Measurements from ENCODE around the gene PGAM2.

Gene PGAM2

GRCh38 chr7:44085546-44085945 is 20.2 kb upstream of the PGAM2 start:
- TF ChIP-seq CTCF (IDR thresholded peaks at IDR 0.05; ENCODE audit: insufficient read depth, low read length, poor library complexity, severe bottlenecking): peak; percentile 37
- Histone ChIP-seq H3K4me3 (replicated peaks; ENCODE audit: low read depth, low read length) (no peak overlapping the region), H3K27me3 (replicated peaks; ENCODE audit: control insufficient read depth, insufficient read depth, low read length) (no peaks in the 10 kb centered on the region), H3K36me3 (ENCODE audit: control insufficient read depth, insufficient read depth, low read length) (peaks cover 2% of the 10 kb centered on the region)
- no peak for DNase-seq (ENCODE audit: extremely low read depth, insufficient read length)

- H3K36me3 ChIP-seq (ENCODE audit: control insufficient read depth, insufficient read depth, low read length): peaks cover 11% of the 10 kb centered on the region
- DNase-seq (ENCODE audit: extremely low read depth, insufficient read length): no peak
- H3K4me3 ChIP-seq (replicated peaks; ENCODE audit: low read depth, low read length): no peak overlapping the region
- TF ChIP-seq CTCF (IDR thresholded peaks at IDR 0.05; ENCODE audit: insufficient read depth, low read length, poor library complexity, severe bottlenecking): no peak
- H3K27me3 ChIP-seq (replicated peaks; ENCODE audit: control insufficient read depth, insufficient read depth, low read length): no peaks in the 10 kb centered on the region
These were observed 19.3 kb upstream of the PGAM2 start for GRCh38 chr7:44084701-44085100.

GRCh38 chr7:44083796-44084195 is 18.4 kb upstream of the PGAM2 start:
- no peak for DNase-seq (ENCODE audit: extremely low read depth, insufficient read length)
- Histone ChIP-seq H3K4me3 (replicated peaks; ENCODE audit: low read depth, low read length) (no peak overlapping the region), H3K36me3 (ENCODE audit: control insufficient read depth, insufficient read depth, low read length) (peaks cover 18% of the 10 kb centered on the region), H3K27me3 (replicated peaks; ENCODE audit: control insufficient read depth, insufficient read depth, low read length) (no peaks in the 10 kb centered on the region)
- no peak for TF ChIP-seq CTCF (IDR thresholded peaks at IDR 0.05; ENCODE audit: insufficient read depth, low read length, poor library complexity, severe bottlenecking)

GRCh38 chr7:44082541-44083207 is 17.3 kb upstream of the PGAM2 start:
- no peak for TF ChIP-seq CTCF (IDR thresholded peaks at IDR 0.05; ENCODE audit: insufficient read depth, low read length, poor library complexity, severe bottlenecking)
- no peaks in the 10 kb centered on the region for H3K27me3 ChIP-seq (replicated peaks; ENCODE audit: control insufficient read depth, insufficient read depth, low read length)
- peak overlapping the region; percentile 74 for H3K4me3 ChIP-seq (replicated peaks; ENCODE audit: low read depth, low read length)
- no peak for DNase-seq (ENCODE audit: extremely low read depth, insufficient read length)
- H3K36me3 ChIP-seq (ENCODE audit: control insufficient read depth, insufficient read depth, low read length): peaks cover 26% of the 10 kb centered on the region

GRCh38 chr7:44081266-44081748 is 15.9 kb upstream of the PGAM2 start:
- peak; percentile 68 for DNase-seq (ENCODE audit: extremely low read depth, insufficient read length)
- Histone ChIP-seq H3K36me3 (ENCODE audit: control insufficient read depth, insufficient read depth, low read length) (peaks cover 30% of the 10 kb centered on the region), H3K4me3 (replicated peaks; ENCODE audit: low read depth, low read length) (peak overlapping the region; percentile 94), H3K27me3 (replicated peaks; ENCODE audit: control insufficient read depth, insufficient read depth, low read length) (no peaks in the 10 kb centered on the region)
- peak; percentile 20 for TF ChIP-seq CTCF (IDR thresholded peaks at IDR 0.05; ENCODE audit: insufficient read depth, low read length, poor library complexity, severe bottlenecking)
